ENCODE data around the gene DTNB. TPM values are rescaled to one million over a fixed set of nuclear protein-coding genes. Genes with fewer than 3 reads are reported as not detected.

The DTNB gene
- total and polyA plus RNA-seq, 4 experiments from 2014 or later, result 18.0 to 45.3 (median 33.2) TPM

GRCh38 chr2:25566694-25567093 is 106.7 kb downstream of the DTNB start:
- ChIA-PET POLR2A (ENCODE audit: partially characterized antibody) (no interaction called here), CTCF (ENCODE audit: partially characterized antibody) (interaction anchor here (0.6 to 1.6 kb wide), 2 partner anchors 9 to 399 kb away, joined by 3 to 5 read pairs; no protein-coding TSS in a partner anchor)
- Mint-ChIP-seq H3K4me3 (no peak overlapping the region), H3K4me1 (peaks cover 0 to 2% (median 0%) of the 10 kb centered on the region in 4 donors), H3K27me3 (no peaks in the 10 kb centered on the region), H3K27ac (peak overlapping the region in 2 of 7 donors; percentile 32 to 53), H3K36me3 (peaks cover 16% of the 10 kb centered on the region in 2 donors), H3K9me3 (no peaks in the 10 kb centered on the region)
- DNase-seq, result no peak
- Histone ChIP-seq H3K9me3 (ENCODE audit: control insufficient read depth in 1 of 2, low read length in 2 of 2) (no peaks in the 10 kb centered on the region), H3K27me3 (ENCODE audit: insufficient read depth, low read length) (no peaks in the 10 kb centered on the region), H3K4me1 (ENCODE audit: insufficient read depth, low read length) (no peaks in the 10 kb centered on the region), H3K4me3 (ENCODE audit: low read length in 2 of 2) (no peak overlapping the region), H3K27ac (ENCODE audit: low read depth, low read length) (no peak overlapping the region), H3K36me3 (ENCODE audit: insufficient read depth, low read length) (no peaks in the 10 kb centered on the region)
- intact Hi-C loops (cut with micrococcal nuclease), result no loop called here

- H3K36me3 ChIP-seq (ENCODE audit: insufficient read depth, low read length), result no peaks in the 10 kb centered on the region
- no peak overlapping the region for H3K4me3 ChIP-seq (ENCODE audit: low read length in 2 of 2)
- DNase-seq, result no peak
- H3K27ac ChIP-seq (ENCODE audit: low read depth, low read length), result no peak overlapping the region
- H3K27ac Mint-ChIP-seq, result no peak overlapping the region
- ChIA-PET POLR2A (ENCODE audit: partially characterized antibody) (no interaction called here), CTCF (ENCODE audit: partially characterized antibody) (interaction anchor here (1.6 kb wide), 1 partner anchor 8 kb away, joined by 5 read pairs; no protein-coding TSS in a partner anchor)
- intact Hi-C loops (cut with micrococcal nuclease), result no loop called here
- peaks cover 0 to 2% (median 1%) of the 10 kb centered on the region in 4 donors for H3K4me1 Mint-ChIP-seq
- H3K4me3 Mint-ChIP-seq, result no peak overlapping the region
- no peaks in the 10 kb centered on the region for H3K27me3 Mint-ChIP-seq
- peaks cover 12 to 16% of the 10 kb centered on the region in 2 donors for H3K36me3 Mint-ChIP-seq
- H3K9me3 Mint-ChIP-seq, result no peaks in the 10 kb centered on the region
- no peaks in the 10 kb centered on the region for H3K27me3 ChIP-seq (ENCODE audit: insufficient read depth, low read length)
- H3K9me3 ChIP-seq (ENCODE audit: control insufficient read depth in 1 of 2, low read length in 2 of 2), result no peaks in the 10 kb centered on the region
- H3K4me1 ChIP-seq (ENCODE audit: insufficient read depth, low read length), result no peaks in the 10 kb centered on the region
These were observed 107.3 kb downstream of the DTNB start for GRCh38 chr2:25566094-25566493.

- peaks cover 15% of the 10 kb centered on the region for H3K4me1 ChIP-seq (ENCODE audit: insufficient read depth, low read length)
- Mint-ChIP-seq H3K27ac (no peak overlapping the region), H3K36me3 (peaks cover 0 to 4% of the 10 kb centered on the region in 2 donors), H3K27me3 (no peaks in the 10 kb centered on the region), H3K4me1 (peaks cover 18 to 33% (median 30%) of the 10 kb centered on the region in 4 donors), H3K9me3 (no peaks in the 10 kb centered on the region), H3K4me3 (no peak overlapping the region)
- H3K4me3 ChIP-seq (ENCODE audit: low read length in 2 of 2), result no peak overlapping the region
- DNase-seq, result no peak
- intact Hi-C loops (cut with micrococcal nuclease), result no loop called here
- ChIA-PET POLR2A (ENCODE audit: partially characterized antibody) (no interaction called here), CTCF (ENCODE audit: partially characterized antibody) (no interaction called here)
- H3K36me3 ChIP-seq (ENCODE audit: insufficient read depth, low read length), result no peaks in the 10 kb centered on the region
- H3K27me3 ChIP-seq (ENCODE audit: insufficient read depth, low read length), result no peaks in the 10 kb centered on the region
- no peaks in the 10 kb centered on the region for H3K9me3 ChIP-seq (ENCODE audit: control insufficient read depth in 1 of 2, low read length in 2 of 2)
- no peak overlapping the region for H3K27ac ChIP-seq (ENCODE audit: low read depth, low read length)
These were observed 112.1 kb downstream of the DTNB start for GRCh38 chr2:25561136-25561850.

- intact Hi-C loops (cut with micrococcal nuclease), result no loop called here
- Histone ChIP-seq H3K27ac (ENCODE audit: low read depth, low read length) (no peak overlapping the region), H3K27me3 (ENCODE audit: insufficient read depth, low read length) (no peaks in the 10 kb centered on the region), H3K4me1 (ENCODE audit: insufficient read depth, low read length) (peaks cover 15% of the 10 kb centered on the region), H3K9me3 (ENCODE audit: control insufficient read depth in 1 of 2, low read length in 2 of 2) (no peaks in the 10 kb centered on the region), H3K4me3 (ENCODE audit: low read length in 2 of 2) (no peak overlapping the region), H3K36me3 (ENCODE audit: insufficient read depth, low read length) (no peaks in the 10 kb centered on the region)
- Mint-ChIP-seq H3K27me3 (no peaks in the 10 kb centered on the region), H3K36me3 (peaks cover 0 to 7% of the 10 kb centered on the region in 2 donors), H3K4me1 (peaks cover 18 to 33% (median 30%) of the 10 kb centered on the region in 4 donors), H3K4me3 (peak overlapping the region in 1 of 8 donors; percentile 2), H3K27ac (peak overlapping the region in 6 of 7 donors; percentile 14 to 81 (median 54)), H3K9me3 (no peaks in the 10 kb centered on the region)
- DNase-seq, result no peak
- ChIA-PET CTCF (ENCODE audit: partially characterized antibody) (no interaction called here), POLR2A (ENCODE audit: partially characterized antibody) (no interaction called here)
These were observed 114.2 kb downstream of the DTNB start for GRCh38 chr2:25559148-25559547.

- Mint-ChIP-seq H3K4me1 (peaks cover 18 to 33% (median 30%) of the 10 kb centered on the region in 4 donors), H3K9me3 (no peaks in the 10 kb centered on the region), H3K27ac (peak overlapping the region in 6 of 7 donors; percentile 4 to 70 (median 52)), H3K27me3 (no peaks in the 10 kb centered on the region), H3K36me3 (peaks cover 0 to 10% of the 10 kb centered on the region in 2 donors), H3K4me3 (peak overlapping the region in 2 of 8 donors; percentile 36 to 37)
- Histone ChIP-seq H3K27me3 (ENCODE audit: insufficient read depth, low read length) (no peaks in the 10 kb centered on the region), H3K4me3 (ENCODE audit: low read length in 2 of 2) (no peak overlapping the region), H3K9me3 (ENCODE audit: control insufficient read depth in 1 of 2, low read length in 2 of 2) (no peaks in the 10 kb centered on the region), H3K4me1 (ENCODE audit: insufficient read depth, low read length) (peaks cover 15% of the 10 kb centered on the region), H3K36me3 (ENCODE audit: insufficient read depth, low read length) (no peaks in the 10 kb centered on the region), H3K27ac (ENCODE audit: low read depth, low read length) (no peak overlapping the region)
- ChIA-PET POLR2A (ENCODE audit: partially characterized antibody) (no interaction called here), CTCF (ENCODE audit: partially characterized antibody) (interaction anchor here (0.6 to 1.8 kb wide), 2 partner anchors 8 to 147 kb away, joined by 3 to 5 read pairs; no protein-coding TSS in a partner anchor)
- intact Hi-C loops (cut with micrococcal nuclease), result no loop called here
- peak in 4 of 5 donors; percentile 7 to 26 (median 24) for DNase-seq
These were observed 115.1 kb downstream of the DTNB start for GRCh38 chr2:25558262-25558661.

- peak overlapping the region in 1 of 7 donors; percentile 33 for H3K27ac Mint-ChIP-seq
- no peak overlapping the region for H3K4me3 Mint-ChIP-seq
- no peaks in the 10 kb centered on the region for H3K9me3 Mint-ChIP-seq
- no peaks in the 10 kb centered on the region for H3K27me3 Mint-ChIP-seq
- ChIA-PET CTCF (ENCODE audit: partially characterized antibody) (interaction anchor here (1.8 kb wide), 1 partner anchor 9 kb away, joined by 5 read pairs; no protein-coding TSS in a partner anchor), POLR2A (ENCODE audit: partially characterized antibody) (no interaction called here)
- Histone ChIP-seq H3K27me3 (ENCODE audit: insufficient read depth, low read length) (no peaks in the 10 kb centered on the region), H3K36me3 (ENCODE audit: insufficient read depth, low read length) (no peaks in the 10 kb centered on the region), H3K4me3 (ENCODE audit: low read length in 2 of 2) (no peak overlapping the region), H3K27ac (ENCODE audit: low read depth, low read length) (no peak overlapping the region), H3K4me1 (ENCODE audit: insufficient read depth, low read length) (peaks cover 15% of the 10 kb centered on the region), H3K9me3 (ENCODE audit: control insufficient read depth in 1 of 2, low read length in 2 of 2) (no peaks in the 10 kb centered on the region)
- no peak for DNase-seq
- intact Hi-C loops (cut with micrococcal nuclease), result no loop called here
- peaks cover 18 to 33% (median 30%) of the 10 kb centered on the region in 4 donors for H3K4me1 Mint-ChIP-seq
- peaks cover under 1 to 10% of the 10 kb centered on the region in 2 donors for H3K36me3 Mint-ChIP-seq
These were observed 116.0 kb downstream of the DTNB start for GRCh38 chr2:25557179-25558036.

GRCh38 chr2:25552318-25552717 is 121.1 kb downstream of the DTNB start:
- Histone ChIP-seq H3K36me3 (ENCODE audit: insufficient read depth, low read length) (no peaks in the 10 kb centered on the region), H3K9me3 (ENCODE audit: control insufficient read depth in 1 of 2, low read length in 2 of 2) (no peaks in the 10 kb centered on the region), H3K27me3 (ENCODE audit: insufficient read depth, low read length) (no peaks in the 10 kb centered on the region), H3K27ac (ENCODE audit: low read depth, low read length) (no peak overlapping the region), H3K4me3 (ENCODE audit: low read length in 2 of 2) (no peak overlapping the region), H3K4me1 (ENCODE audit: insufficient read depth, low read length) (no peaks in the 10 kb centered on the region)
- H3K36me3 Mint-ChIP-seq, result peaks cover 7 to 19% of the 10 kb centered on the region in 2 donors
- ChIA-PET CTCF (ENCODE audit: partially characterized antibody) (no interaction called here), POLR2A (ENCODE audit: partially characterized antibody) (no interaction called here)
- intact Hi-C loops (cut with micrococcal nuclease), result no loop called here
- peaks cover 0 to 9% (median 0%) of the 10 kb centered on the region in 4 donors for H3K4me1 Mint-ChIP-seq
- H3K9me3 Mint-ChIP-seq, result no peaks in the 10 kb centered on the region
- no peaks in the 10 kb centered on the region for H3K27me3 Mint-ChIP-seq
- no peak overlapping the region for H3K4me3 Mint-ChIP-seq
- H3K27ac Mint-ChIP-seq, result peak overlapping the region in 1 of 7 donors; percentile 31
- no peak for DNase-seq

Data from CD4-positive, alpha-beta memory T cell (primary cell).